T-helper 2 cell (primary cell): ENCODE data around the gene PIAS3.

ENCODE experiments used
- DNase-seq, 5 experiments: peaks; one replicate each; pipeline versions ENCODE4 v3.0.0 to v3.0.0-alpha.2; 2012 to 2022
- total RNA-seq, 2 donors: gene quantifications; one replicate each; lab custom pipeline; 2026; lab: John Stamatoyannopoulos, UW

Gene PIAS3
- 15.3 to 15.4 reads per million in 2 donors for total RNA-seq

DNA sequence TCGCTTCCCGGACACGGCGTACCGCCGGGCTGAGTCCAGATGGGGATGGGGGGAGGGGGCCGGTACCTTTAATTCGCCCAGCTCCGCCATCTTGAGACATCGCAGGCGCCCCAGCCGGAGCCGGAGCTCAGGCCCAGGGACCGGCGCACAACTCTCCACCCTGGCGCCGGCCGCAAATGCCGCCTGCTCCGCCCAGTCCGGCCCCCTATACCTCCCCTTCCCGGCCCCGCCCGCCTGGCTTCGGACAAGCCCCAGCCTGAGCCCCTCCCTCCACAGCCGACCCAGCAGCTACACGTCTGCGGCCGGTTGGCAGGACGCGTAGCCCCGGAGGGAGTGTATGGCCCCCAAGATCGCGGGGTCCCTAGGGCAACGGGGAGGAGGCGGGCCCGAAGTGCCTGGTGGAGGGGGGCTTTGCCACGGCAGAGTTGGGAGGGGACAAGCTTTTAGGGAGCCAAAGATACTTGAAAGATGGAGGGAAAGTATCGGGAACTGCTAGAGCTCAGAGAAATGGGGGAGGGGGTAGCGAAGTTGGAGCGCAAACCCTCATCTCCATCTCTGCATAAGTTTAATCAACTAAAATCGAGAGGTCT is at the start of gene PIAS3:
PIAS3 (minus strand) TSS at position 181 of the 590 bp plus-strand sequence; CDS start at position 90, 91 bp downstream.
- DNase-seq, result peak; percentile 67 to 92 (median 76)

DNA sequence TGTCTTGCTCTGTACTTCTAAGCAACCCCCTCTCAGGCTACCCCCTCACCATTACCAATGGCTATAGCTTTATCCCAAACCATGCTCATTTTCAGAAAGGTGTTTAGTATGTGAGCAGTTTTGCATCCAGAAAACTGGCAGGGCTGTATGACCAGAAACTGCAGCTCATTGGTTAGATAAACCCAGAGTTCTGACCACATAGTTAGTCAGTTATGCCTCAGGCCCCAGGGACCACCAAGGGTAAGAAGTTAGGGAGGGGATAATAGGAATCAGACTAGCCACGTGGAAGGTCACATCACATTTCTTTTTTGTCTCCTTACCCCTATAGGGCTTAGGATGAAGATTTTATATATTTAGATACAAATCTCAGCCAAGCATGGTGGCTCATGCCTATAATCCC is 49.8 kb upstream of the PIAS3 start:
- no peak for DNase-seq

DNA sequence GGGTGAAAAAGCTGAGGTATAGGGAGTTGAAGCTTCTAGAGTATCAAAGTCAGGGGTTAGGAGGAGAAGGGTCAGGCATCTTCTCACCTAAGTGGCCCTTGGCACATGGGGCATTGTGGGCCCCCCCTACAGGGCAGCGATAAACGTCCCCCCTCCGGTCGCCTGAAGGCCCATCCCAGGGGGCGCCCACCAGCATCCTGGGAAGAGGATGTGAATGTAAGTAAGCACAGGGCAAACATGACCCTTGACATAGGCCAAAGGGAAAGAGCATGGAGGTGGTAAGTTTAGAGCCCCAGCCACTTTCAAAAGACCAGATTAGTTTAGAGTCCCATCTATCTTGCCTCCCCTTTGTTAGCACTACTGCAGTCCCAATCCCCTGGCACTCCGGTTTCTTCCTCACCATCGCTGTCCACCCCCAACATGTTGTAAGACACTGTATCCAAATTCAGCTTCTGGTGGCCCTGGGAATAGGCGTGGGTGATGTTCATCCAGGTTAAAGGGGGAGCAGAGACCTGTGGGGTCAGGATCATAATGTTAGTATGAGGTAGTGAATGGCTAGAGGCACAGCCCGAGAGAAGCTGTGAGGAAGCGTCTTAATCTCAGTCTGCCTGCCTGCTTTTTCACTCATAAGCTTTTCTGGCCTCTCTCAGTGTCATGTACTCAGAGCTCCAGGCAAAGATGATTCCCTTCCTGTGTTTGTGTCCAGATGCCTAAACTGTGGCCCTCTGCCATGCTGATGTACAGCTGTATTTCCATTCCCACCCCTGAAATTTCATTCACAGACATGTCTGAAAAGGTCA is 48.3 kb upstream of the PIAS3 start:
- no peak for DNase-seq

DNA sequence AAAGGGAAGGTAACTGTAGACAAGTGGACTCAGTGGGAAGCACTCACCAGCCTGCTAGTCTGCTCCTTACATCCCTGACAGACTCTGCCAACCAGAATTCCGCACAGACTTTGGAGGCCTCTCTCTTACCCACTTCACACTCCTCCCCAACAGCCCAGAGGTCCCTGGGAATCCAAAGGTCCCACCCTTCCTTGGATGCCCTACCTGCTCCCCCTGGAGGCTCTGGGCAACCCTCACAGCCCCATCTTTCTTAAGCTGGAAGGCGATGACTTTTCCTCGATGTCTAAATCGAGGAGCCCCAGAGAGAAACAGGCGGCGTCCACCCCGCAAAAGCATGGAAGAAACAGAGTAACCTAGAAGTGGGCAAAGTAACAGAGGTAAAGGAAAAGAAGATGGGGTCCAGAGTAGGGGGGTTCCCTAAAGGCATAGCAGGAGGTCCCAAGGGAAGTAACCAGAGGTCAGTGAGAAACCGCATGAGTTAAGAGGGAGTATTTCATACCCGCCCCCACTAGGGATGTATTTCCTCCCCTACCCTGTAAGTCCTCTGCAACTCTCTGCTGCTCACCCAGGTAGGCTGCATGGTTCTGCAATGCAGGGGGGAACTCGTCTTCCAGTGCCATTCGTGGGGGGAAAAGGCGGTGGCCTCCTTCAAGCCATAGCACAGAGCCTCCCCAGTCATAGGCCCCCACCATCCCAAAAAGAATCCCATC is 42.6 kb upstream of the PIAS3 start:
- no peak for DNase-seq

GRCh38 chr1:145898756-145899155 is 39.9 kb upstream of the PIAS3 start:
- no peak for DNase-seq

DNA sequence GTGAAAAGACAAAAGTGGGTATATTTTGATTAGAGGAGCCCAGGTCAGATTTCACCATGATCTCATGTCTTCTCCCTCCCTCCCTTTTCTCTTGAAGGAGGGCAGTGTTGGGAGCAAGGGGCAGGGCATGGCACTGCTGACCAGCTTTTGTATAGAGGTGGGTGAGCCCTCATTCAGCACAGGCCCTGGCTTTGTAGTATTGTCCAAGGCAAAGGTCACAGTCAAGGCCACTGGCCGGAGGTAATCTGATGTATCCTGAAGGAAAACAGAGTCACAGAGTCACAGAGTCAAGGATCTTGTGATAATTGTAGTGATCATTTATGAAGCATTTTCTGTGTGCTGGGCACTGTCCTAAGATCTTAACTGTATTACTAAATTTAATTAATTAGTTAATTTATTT is 39.1 kb upstream of the PIAS3 start:
- no peak for DNase-seq

DNA sequence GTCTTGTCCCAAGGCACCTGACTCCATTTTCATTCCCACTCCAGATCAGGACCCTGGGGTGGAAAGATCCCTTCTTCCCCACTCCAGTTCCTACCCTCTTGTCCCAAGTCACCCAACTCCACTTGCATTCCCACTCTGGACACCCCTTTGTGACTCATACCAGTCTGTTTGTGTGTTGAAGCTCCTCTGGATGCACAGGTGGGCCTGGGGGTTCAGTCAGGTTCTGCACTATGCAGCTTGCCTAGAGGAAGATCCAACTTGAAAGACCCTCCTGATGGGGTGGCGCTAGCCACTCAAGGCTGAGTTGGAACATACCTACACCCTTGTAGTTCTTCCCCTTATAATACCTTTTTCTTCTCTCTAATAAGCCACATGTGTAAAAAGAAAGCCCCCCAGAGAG is 36.6 kb upstream of the PIAS3 start:
- no peak for DNase-seq

- no peak for DNase-seq
Measured at GRCh38 chr1:145893306-145894055, 34.6 kb upstream of the PIAS3 start.

DNA sequence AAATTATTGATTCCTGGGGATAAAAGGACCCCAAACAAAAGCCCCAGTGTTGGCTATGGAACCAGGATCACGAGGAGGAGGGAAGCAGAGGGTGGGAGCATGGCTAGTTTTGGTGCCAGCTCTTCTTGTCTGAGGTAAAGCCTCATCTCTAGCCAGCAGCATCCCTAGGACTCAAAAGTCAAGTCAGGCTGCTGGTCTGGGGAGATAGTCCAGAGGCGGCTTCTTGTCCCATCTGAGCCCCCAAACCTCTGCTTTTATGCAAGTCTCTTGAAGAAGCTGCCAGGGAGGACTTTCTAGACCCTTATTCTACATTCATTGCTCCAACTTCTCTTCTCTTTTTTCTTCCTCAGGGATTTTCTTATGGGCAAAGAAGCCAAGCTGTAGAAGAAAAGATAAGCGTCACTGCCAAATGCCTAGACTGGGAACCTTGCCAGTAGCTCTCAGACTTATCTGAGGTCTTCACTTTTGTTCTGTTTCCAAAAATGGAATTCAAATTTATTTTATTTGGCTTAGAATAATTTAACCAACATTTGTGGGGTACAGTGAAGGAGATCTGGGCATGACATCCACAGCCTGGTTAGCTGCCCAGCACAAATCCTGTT is 33.7 kb upstream of the PIAS3 start:
- no peak for DNase-seq

- DNase-seq, result peak in 3 of 5 experiments; percentile 31 to 44 (median 35)
Measured at GRCh38 chr1:145891587-145892485, 33.0 kb upstream of the PIAS3 start.

DNA sequence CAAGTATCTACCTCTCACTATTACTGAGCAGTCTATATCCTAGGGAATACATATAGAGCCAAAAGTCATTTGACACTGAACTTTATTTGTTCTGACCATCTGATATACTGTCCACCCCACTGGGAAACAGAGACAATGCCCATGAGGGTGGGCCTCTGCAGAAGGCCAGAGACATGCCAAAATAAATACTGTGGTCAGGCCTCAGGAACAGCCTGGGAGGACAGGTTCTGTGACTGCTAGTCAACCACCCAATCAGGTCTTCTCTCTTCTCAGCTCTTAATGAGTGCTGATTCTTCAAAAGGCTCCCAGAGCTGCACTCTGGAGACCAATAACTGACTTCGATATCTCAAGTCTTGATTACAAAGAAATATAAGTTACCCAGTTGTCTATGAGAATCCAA is 32.3 kb upstream of the PIAS3 start:
- DNase-seq, result no peak

DNA sequence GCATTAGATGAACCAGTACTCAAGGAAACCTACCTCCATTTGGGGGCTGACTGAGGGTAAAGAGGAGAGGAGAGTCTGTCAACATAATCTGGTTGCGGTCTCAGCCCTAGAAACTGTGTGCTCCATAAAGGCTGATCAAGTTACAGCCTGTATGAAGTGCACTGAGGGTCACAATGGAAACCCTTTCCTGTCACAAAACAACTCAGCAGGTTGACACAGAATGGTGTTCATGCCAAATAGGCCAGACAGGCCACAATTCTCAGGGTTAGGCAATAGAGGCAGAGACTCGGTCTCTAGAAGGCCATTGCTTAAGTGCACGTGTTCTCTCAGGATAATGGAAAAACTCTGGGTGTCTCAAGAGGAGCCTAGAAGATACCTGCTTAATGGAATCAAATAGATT is 30.8 kb upstream of the PIAS3 start:
- DNase-seq, result no peak

GRCh38 chr1:145887631-145888030 is 28.8 kb upstream of the PIAS3 start:
- DNase-seq, result no peak

GRCh38 chr1:145886816-145887215 is 27.9 kb upstream of the PIAS3 start:
- no peak for DNase-seq

- DNase-seq, result no peak
Measured at GRCh38 chr1:145886390-145886789, 27.5 kb upstream of the PIAS3 start.

DNA sequence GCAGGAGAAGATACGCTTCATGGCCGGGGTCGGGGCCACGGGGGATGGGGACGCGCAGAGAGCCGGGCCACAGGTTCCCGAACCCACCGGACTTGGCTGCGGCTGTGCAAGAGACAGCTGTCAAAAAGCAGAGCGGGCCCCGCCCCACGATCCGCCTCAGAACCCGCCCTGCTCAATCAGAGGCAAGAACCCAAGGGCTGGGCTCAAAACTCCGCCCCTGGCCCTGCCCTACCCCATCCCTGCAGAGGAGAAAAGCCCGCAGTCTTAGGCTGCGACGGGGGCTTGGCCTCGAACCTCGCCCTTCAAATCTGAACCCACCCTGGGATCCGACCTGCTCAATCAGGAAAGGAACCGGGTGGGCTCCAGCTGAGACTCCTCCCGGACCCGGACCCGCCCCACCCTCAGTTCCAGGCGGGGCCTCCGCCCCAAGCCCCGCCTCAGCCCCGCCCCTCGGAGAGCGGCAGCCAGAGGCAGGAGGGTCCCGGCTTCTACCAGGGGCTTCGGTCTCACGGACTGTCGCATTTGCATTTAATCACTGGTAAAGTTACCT is 26.9 kb upstream of the PIAS3 start, which contains the start of gene ANKRD35:
ANKRD35 (minus strand) TSS at position 129 of the 550 bp plus-strand sequence; CDS start at position 21, 108 bp downstream.
- peak; percentile 72 to 86 (median 85) for DNase-seq

- DNase-seq, result no peak
Measured at GRCh38 chr1:145884675-145885074, 25.8 kb upstream of the PIAS3 start.

GRCh38 chr1:145879775-145880174 is 20.9 kb upstream of the PIAS3 start:
- no peak for DNase-seq

GRCh38 chr1:145878724-145879123 is 19.8 kb upstream of the PIAS3 start:
- DNase-seq, result no peak

- DNase-seq, result no peak
Measured at GRCh38 chr1:145877923-145878486, 19.1 kb upstream of the PIAS3 start.

- DNase-seq, result no peak
Measured at GRCh38 chr1:145874646-145875045, 15.8 kb upstream of the PIAS3 start.
